ENCODE results near the gene PRSS57.

The PRSS57 gene

DNA sequence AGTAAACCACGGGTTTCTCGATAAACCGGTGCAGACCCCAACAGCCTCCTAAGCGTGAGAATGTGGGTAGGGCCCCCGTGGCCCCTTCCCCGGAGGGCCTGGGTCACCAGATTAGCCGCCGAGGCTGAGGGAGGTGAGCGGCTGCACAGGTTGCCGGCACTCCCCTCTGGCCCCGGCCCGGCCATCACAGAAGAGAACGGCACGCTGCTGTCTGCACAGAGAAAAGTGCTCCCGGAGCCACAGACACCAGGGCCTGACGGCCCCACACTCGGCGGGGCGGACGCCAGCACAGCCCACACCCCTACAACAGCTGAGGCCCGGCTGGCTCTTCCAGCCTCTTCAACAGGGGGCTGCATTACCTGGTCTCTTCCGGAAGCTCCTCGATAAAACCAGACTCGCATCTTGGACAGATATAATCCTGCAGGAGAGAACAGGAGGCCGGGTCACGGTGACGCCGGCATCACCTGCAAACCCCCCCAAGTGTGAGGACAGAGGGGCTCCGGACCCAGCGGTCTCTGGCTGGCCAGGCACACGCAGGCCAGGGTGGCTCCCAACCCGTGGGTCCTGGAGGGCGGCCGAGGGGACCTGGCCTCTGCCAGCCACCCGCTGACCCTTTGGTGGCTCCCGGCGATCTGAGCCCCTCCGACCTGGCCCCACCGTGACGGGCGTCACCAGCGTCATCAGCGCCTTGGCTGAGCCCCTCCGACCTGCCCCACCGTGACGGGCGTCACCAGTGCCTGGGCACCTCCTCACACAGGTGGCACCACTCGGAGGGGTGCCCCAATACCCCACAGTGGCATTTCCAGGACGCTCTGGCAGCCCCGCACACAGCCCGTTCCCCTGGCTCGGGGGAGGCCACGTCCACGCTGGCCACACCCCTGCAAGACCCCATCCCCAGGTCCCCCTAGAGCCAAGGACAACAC lies 42.5 kb downstream of the PRSS57 start:
- DNase-seq = no peak

DNA sequence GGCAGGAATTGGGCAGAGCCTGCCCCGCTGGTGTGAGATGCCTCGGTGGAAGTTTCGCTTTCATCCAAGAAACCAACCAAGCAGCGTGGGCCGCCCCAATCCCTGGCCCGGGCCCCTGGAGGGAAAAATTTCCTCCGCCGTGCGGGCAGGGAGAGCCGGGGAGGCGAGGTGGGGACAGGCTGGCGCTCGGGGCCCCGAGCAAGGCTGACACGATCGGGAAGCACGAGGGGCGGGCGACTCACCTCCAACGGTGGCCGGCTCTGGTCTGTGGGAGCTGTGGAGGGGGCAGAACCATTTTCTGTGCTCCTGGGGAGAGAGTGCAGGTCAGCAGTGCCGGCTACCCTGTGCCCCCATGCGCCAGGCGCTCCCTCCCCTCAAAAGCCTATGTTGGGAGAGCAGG lies 43.3 kb downstream of the PRSS57 start:
- no peak for DNase-seq

DNA sequence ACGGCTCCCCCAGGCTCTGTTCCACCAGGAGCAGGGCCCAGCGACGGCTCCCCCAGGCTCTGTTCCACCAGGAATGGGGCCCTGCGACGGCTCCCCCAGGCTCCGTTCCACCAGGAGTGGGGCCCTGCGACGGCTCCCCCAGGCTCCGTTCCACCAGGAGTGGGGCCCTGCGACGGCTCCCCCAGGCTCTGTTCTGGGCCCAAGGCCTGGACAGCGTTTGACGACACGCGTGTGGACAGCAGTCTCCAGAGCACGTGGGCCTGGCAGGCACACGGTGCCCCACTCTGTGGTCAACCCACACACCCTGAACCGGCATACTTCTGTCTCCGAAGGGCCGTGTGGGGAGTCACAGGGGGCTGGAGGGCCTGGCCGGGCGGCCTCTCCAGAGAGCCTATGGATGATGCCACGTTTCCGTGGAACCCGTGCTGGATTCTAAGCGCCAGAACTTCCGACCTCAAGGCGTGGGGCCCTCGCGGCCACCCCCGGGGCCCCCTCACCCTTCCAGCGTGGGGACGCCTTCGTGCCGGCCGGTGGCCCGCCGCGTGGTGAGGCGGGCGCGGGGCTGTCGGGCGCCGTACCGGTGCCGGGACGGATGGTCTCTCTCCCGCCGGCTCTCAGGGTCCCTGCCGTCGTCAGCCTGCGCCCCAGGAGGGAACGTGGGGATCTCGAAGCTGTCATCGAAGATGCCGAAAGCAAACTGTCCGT lies 44.0 kb downstream of the PRSS57 start:
- no peak for DNase-seq

DNA sequence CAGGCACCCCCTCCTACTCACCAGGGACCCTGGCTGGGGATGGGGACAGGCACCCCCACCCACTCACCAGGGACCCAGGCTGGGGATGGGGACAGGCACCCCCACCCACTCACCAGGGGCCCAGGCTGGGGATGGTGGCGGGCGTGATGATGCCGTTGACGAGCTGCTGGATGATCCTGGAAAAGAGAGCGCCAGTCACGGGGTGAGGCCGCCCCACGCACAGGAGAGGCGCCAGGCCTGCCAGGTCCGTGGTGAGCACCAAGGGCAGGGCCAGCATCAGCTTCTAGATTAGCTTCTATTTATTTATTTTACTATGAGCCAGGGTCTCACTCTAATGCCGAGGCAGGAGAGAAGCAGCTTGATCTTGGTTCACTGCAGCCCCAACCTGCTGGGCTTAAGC lies 45.1 kb downstream of the PRSS57 start:
- DNase-seq = no peak

- no peak for DNase-seq
These were observed 46.1 kb downstream of the PRSS57 start for GRCh38 chr19:648904-649801.

DNA sequence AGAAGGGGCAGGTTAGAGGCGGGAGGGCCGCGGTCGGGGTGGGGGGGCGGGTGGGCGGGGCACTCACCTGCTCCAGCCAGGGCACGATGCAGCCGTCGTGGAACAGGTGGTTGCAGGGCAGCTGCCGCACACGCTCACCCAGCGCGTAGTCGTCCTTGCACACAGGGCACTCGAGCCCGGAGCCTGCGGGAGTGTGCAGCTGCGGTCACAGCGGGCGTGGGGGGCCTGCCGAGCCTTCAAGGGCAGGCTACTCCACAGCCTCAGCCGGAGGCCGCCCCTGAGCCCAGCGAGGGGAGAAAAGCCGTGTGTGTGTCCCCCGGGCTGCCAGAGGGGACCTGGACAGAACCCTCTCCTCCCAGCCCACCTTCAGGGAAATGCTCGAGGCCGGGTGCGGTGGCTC lies 46.9 kb downstream of the PRSS57 start:
- no peak for DNase-seq

DNA sequence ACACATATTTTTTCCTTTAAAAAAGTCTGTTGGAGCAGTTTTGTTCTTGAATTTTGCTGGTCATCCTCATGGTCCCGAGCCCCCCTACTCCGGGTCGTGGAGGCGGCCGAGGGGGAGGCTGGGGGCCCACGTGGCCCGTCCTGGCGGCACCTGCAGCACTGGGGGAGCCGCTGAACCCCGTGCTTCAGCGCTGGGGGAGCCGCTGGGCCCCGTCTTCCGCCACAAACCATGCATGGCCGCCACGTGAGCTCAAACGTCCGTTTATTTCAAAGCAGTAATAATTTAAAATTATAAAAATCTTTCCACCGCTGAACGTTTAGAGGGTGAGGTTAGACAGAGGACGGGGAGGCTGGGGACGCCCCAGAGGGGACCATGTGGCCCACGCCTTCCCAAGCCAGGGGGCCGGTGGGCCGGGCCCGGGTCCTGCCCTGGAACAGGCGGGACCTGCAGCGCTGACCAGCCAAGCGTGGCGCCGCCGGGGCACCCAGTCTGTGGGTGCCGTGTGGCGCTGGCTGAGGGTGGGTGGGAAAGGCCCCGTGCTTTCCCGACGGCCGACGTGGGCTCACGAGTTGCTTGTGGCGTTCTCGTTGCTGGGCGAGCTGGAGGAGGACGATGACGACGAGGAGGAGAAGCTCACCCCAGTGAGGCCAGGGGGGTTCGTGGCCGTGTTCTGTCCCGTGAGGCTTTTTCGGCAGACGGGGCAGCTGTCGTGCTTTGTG lies 47.5 kb downstream of the PRSS57 start:
- DNase-seq = no peak

DNA sequence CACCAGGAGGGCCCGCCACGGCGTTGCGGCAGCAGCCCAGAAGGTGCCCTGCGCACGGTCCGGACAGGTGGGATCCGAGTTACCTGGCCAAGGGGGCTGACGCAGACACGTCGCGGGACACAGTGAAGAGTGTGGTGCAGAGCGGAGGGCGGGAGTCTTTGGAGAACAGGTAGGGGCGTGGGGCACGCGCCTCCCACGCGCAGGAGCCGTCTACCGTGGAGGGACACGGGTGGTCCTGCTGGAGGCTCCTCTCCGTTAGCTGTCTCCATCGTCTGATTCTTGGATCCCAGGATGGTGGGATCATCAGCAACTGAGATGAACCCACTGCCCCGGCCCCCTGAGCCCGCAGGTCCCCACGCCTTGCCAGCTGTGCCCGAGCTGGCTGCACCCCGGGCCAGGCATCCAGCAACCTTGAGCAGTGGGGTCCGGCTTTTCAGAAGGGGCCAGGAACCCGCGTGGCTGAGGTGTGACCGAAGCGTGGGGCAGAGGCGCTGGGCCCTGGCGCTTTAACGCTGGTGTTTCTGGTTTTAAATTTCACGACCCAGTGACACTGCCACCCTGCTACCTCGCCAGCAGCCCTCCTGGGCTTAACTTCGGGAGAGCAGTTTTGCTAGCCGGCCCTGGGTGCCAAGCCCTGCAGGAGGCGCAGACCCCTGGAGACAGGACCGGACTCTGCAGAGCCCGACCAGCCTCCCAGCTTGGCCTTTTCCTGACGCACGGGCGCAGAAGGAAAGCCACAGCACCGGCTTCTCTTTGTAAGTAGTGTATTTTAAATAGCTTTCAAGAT lies 48.3 kb downstream of the PRSS57 start:
- DNase-seq = no peak

- no peak for DNase-seq
These were observed 49.1 kb downstream of the PRSS57 start for GRCh38 chr19:645912-646778.

DNA sequence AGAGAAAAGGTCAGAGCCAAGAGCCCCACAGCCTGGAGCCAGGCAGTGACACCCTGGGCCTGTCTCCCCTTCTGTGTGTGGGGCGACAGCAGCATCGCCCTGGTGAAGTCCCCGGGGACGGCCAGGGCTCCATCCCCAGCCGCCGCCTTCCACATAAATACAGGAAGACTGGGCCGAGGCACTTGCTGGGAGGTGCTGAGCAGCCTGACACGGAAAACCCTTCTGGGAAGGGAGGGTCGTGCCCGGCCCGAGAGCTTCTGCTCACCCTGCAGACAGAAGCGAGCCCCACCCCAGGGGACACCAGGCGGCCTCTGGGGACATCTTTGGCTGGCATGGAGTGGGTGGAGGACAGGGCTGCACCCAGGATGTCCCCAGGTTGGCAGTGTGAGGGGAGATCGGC lies 50.5 kb downstream of the PRSS57 start:
- DNase-seq = no peak

- no peak for DNase-seq
These were observed 50.9 kb downstream of the PRSS57 start for GRCh38 chr19:644363-644762.

GRCh38 chr19:643736-644135 lies 51.5 kb downstream of the PRSS57 start:
- no peak for DNase-seq

- no peak for DNase-seq
These were observed 52.2 kb downstream of the PRSS57 start for GRCh38 chr19:642767-643727.

GRCh38 chr19:641702-642101 lies 53.5 kb downstream of the PRSS57 start:
- no peak for DNase-seq

GRCh38 chr19:640606-641189 lies 54.6 kb downstream of the PRSS57 start:
- DNase-seq = no peak

DNA sequence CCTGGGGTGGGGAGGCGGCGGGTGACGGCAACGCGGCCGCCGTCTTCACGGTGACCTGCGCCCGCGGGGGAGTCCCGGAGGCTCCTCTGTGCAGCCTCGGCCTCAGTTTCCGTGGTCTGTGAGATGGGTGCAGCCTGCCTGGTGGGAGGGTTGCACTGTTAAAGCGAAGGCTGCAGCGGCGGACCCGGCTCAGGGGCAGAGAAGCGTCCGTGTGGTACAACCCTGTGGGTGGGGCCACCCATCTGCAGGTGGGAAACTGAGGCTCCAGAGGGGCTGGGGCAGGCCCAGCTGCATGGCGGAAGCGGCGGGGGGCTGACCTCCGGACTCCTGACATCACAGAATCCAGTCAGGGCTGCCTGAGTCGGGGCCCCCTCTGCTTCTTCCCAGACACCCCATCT lies 55.1 kb downstream of the PRSS57 start:
- no peak for DNase-seq
